A549 (cell line): Measurements from ENCODE around the gene DCHS2. TPM values are rescaled to one million over a fixed set of nuclear protein-coding genes. Genes with fewer than 3 reads are reported as not detected.

Source experiments
- ATAC-seq, 2 experiments: fragments of 200-7000 bp in 1 of 2; fragments of >200 bp in 1 of 2; cut with Nextera tagmentation in 1 of 2; cut with Tn5 transposase in 1 of 2; 3 replicates each; pipeline versions ENCODE4 v1.8.0 to v1.9.1; 2018 to 2020; ENCODE audit warnings: mild to moderate bottlenecking in 1 of 2, moderate library complexity in 1 of 2
- CTCF ChIA-PET: fragments of 300-600 bp; sonication (Branson Sonifier 250); formaldehyde crosslinking; extraction: SDS; loops from one replicate; lab custom pipeline; 2021; ENCODE audit warnings: antibody characterized with exemption, inconsistent platforms; lab: Yijun Ruan, JAX
- POLR2A ChIA-PET: fragments of 350-600 bp; formaldehyde crosslinking; extraction: SDS; loops from one replicate; lab custom pipeline; 2021; ENCODE audit warnings: antibody characterized with exemption, inconsistent platforms; lab: Yijun Ruan, JAX
- DNase-seq, 2 experiments: peaks; one replicate each; pipeline versions ENCODE4 v3.0.0 to v3.0.0-alpha.2; 2011 to 2016; ENCODE audit warnings: low read depth in 1 of 2, low spot score in 1 of 2
- FAIRE-seq: peaks from 2 replicates; lab custom pipeline; 2011; peaks lifted over from hg19 to GRCh38; lab: Jason Lieb, UNC
- H3K27ac ChIP-seq, 2 experiments: fragments of >200 bp; sonication (Bioruptor Twin); formaldehyde crosslinking; 3 replicates each; pipeline ENCODE4 v1.5.1; 2016 to 2017
- H3K4me1 ChIP-seq: fragments of >200 bp; sonication (Bioruptor Twin); formaldehyde crosslinking; 3 replicates; pipeline ENCODE4 v1.6.1; 2016
- H3K4me2 ChIP-seq: fragments of >200 bp; sonication (Bioruptor Twin); formaldehyde crosslinking; 3 replicates; pipeline ENCODE4 v1.6.1; 2016
- H3K4me3 ChIP-seq: fragments of >200 bp; sonication (Bioruptor Twin); formaldehyde crosslinking; 3 replicates; pipeline ENCODE4 v1.5.1; 2016
- H3K9me3 ChIP-seq: fragments of >200 bp; sonication (Bioruptor Twin); formaldehyde crosslinking; 3 replicates; pipeline ENCODE4 v1.6.1; 2016
- CBX8 ChIP-seq: fragments of 200-600 bp; sonication (generic); IDR thresholded peaks from 2 replicates; pipeline ENCODE4 v1.6.1; 2016
- CEBPB ChIP-seq, 2 experiments: fragments of >200 bp in 1 of 2; sonication (Bioruptor Twin) in 1 of 2; formaldehyde crosslinking in 1 of 2; IDR thresholded peaks; 2 replicates each; pipeline ENCODE4 v1.6.1; 2012 to 2016
- CHD2 ChIP-seq: fragments of 150-350 bp; IDR thresholded peaks from 2 replicates; pipeline ENCODE4 v1.6.1; 2014; ENCODE audit warnings: low read length; ENCODE audit not compliant: partially characterized antibody
- CHD4 ChIP-seq: fragments of 200-600 bp; sonication (generic); IDR thresholded peaks from 2 replicates; pipeline ENCODE4 v1.6.1; 2016; ENCODE audit warnings: antibody characterized with exemption, mild to moderate bottlenecking, borderline replicate concordance
- EHF ChIP-seq: fragments of 250-450 bp; sonication (Bioruptor Pico); IDR thresholded peaks from 2 replicates; pipeline ENCODE4 v1.5.0; 2020; ENCODE audit warnings: mild to moderate bottlenecking
- EHMT2 ChIP-seq: fragments of 200-600 bp; sonication (generic); IDR thresholded peaks from 2 replicates; pipeline ENCODE4 v1.6.1; 2016; ENCODE audit warnings: antibody characterized with exemption, low read depth, mild to moderate bottlenecking, moderate library complexity
- FOSB ChIP-seq: fragments of 250-450 bp; sonication (Bioruptor Pico); IDR thresholded peaks from 2 replicates; pipeline ENCODE4 v1.5.0; 2020; ENCODE audit warnings: mild to moderate bottlenecking, moderate library complexity
- FOSL2 ChIP-seq, 2 experiments: fragments of 450-650 bp in 1 of 2; fragments of >200 bp in 1 of 2; sonication (Bioruptor Twin) in 1 of 2; formaldehyde crosslinking; IDR thresholded peaks; 2 replicates each; pipeline versions ENCODE4 v1.5.0 to v1.6.1; 2016 to 2020; ENCODE audit warnings: mild to moderate bottlenecking in 1 of 2, moderate library complexity in 1 of 2
- HDAC2 ChIP-seq: fragments of 200-600 bp; sonication (generic); IDR thresholded peaks from 2 replicates; pipeline ENCODE4 v1.6.1; 2016
- HEYL ChIP-seq: fragments of 250-450 bp; sonication (Bioruptor Pico); IDR thresholded peaks from 2 replicates; pipeline ENCODE4 v1.8.0; 2021; ENCODE audit warnings: mild to moderate bottlenecking, moderate library complexity
- HOXA7 ChIP-seq: fragments of 250-450 bp; sonication (Bioruptor Pico); IDR thresholded peaks from 2 replicates; pipeline ENCODE4 v1.5.0; 2020; ENCODE audit warnings: mild to moderate bottlenecking, moderate library complexity
- JUN ChIP-seq, 2 experiments: fragments of >200 bp; sonication (Bioruptor Twin); formaldehyde crosslinking; IDR thresholded peaks; 2 replicates in 1 of 2; 3 replicates in 1 of 2; pipeline ENCODE4 v1.6.1; 2016 to 2017
- MAFK ChIP-seq: fragments of 450-650 bp; IDR thresholded peaks from 2 replicates; pipeline ENCODE4 v1.6.1; 2014; ENCODE audit not compliant: partially characterized antibody
- MAZ ChIP-seq: fragments of 150-350 bp; IDR thresholded peaks from 2 replicates; pipeline ENCODE4 v1.6.1; 2014; ENCODE audit warnings: antibody characterized with exemption, low read depth, low read length, borderline replicate concordance
- NFE2L2 ChIP-seq: fragments of 150-350 bp; conservative IDR thresholded peaks from 2 replicates; pipeline ENCODE4 v1.6.1; 2014; ENCODE audit warnings: low read length
- NPAS2 ChIP-seq: fragments of 250-450 bp; sonication (Bioruptor Pico); IDR thresholded peaks from 2 replicates; pipeline ENCODE4 v1.8.0; 2022; ENCODE audit warnings: mild to moderate bottlenecking, moderate library complexity, borderline replicate concordance
- PBX3 ChIP-seq: IDR thresholded peaks from 2 replicates; pipeline ENCODE4 v1.6.1; 2012
- PHF8 ChIP-seq: fragments of 200-600 bp; sonication (generic); IDR thresholded peaks from 2 replicates; pipeline ENCODE4 v1.6.1; 2016; ENCODE audit warnings: low read depth, mild to moderate bottlenecking, antibody characterized with exemption, moderate library complexity, borderline replicate concordance
- POLR2AphosphoS2 ChIP-seq: conservative IDR thresholded peaks from 2 replicates; pipeline ENCODE4 v1.6.1; 2012; ENCODE audit warnings: low read length, improper control_type of control experiment, inconsistent platforms
- RAD21 ChIP-seq, 2 experiments: fragments of >200 bp in 1 of 2; sonication (Bioruptor Twin) in 1 of 2; formaldehyde crosslinking in 1 of 2; IDR thresholded peaks in 1 of 2; conservative IDR thresholded peaks in 1 of 2; 2 replicates in 1 of 2; 3 replicates in 1 of 2; pipeline ENCODE4 v1.6.1; 2012 to 2018; ENCODE audit warnings: inconsistent platforms in 1 of 2
- RNF2 ChIP-seq: fragments of 200-600 bp; sonication (generic); IDR thresholded peaks from 2 replicates; pipeline ENCODE4 v1.6.1; 2016; ENCODE audit warnings: low read depth, mild to moderate bottlenecking, antibody characterized with exemption, moderate library complexity, borderline replicate concordance
- SMC3 ChIP-seq: fragments of >200 bp; sonication (Bioruptor Twin); formaldehyde crosslinking; IDR thresholded peaks from 3 replicates; pipeline ENCODE4 v1.6.1; 2018; ENCODE audit warnings: inconsistent platforms
- SREBF2 ChIP-seq: fragments of 450-650 bp; IDR thresholded peaks from 2 replicates; pipeline ENCODE4 v1.6.1; 2014; ENCODE audit warnings: mild to moderate bottlenecking, moderate library complexity
- TP53 ChIP-seq: fragments of 250-450 bp; sonication (Bioruptor Pico); IDR thresholded peaks from 2 replicates; pipeline ENCODE4 v1.5.0; 2021; ENCODE audit warnings: mild to moderate bottlenecking, moderate library complexity
- ZC3H11A ChIP-seq: fragments of 450-650 bp; IDR thresholded peaks from 2 replicates; pipeline ENCODE4 v1.6.1; 2014; ENCODE audit warnings: antibody characterized with exemption, mild to moderate bottlenecking
- ZFP36 ChIP-seq: fragments of 450-650 bp; IDR thresholded peaks from 2 replicates; pipeline ENCODE4 v1.6.1; 2014; ENCODE audit warnings: borderline replicate concordance; ENCODE audit not compliant: partially characterized antibody
- ZNF302 ChIP-seq: fragments of 250-450 bp; sonication (Bioruptor Pico); IDR thresholded peaks from 2 replicates; pipeline ENCODE4 v1.9.0; 2021; ENCODE audit warnings: inconsistent platforms, mild to moderate bottlenecking, moderate library complexity
- WGBS: methylation state at CpG from one replicate; pipeline ENCODE4 v1.1.6; 2017; ENCODE audit errors: missing lambda C conversion rate; 5-methylcytosine and 5-hydroxymethylcytosine counted together
- polyA plus RNA-seq, 4 experiments: library from polyadenylated mRNA; depleted of rRNA in 3 of 4; stranded (reverse); fragments of >200 nt; fragmentation: RNase III in 1 of 4; extraction: RNeasy Plus Mini Kit Qiagen cat#74134 plus additional on column Dnase treatment in 1 of 4; gene quantifications; 2 replicates in 3 of 4; 3 replicates in 1 of 4; pipeline ENCODE4 v1.2.3, GENCODE V29; 2011 to 2017
- TF ChIP-seq, protein P1 (sequence below): fragments of 250-450 bp; sonication (Bioruptor Pico); IDR thresholded peaks from 2 replicates; pipeline ENCODE4 v1.5.0; 2020; ENCODE audit warnings: low read depth, mild to moderate bottlenecking, moderate library complexity
- TF ChIP-seq, protein P2 (sequence below): fragments of >200 bp; sonication (Bioruptor Twin); formaldehyde crosslinking; IDR thresholded peaks from 3 replicates; pipeline ENCODE4 v1.6.1; 2016
- TF ChIP-seq, protein P3 (sequence below): fragments of 450-650 bp; IDR thresholded peaks from 2 replicates; pipeline ENCODE4 v1.6.1; 2014; ENCODE audit warnings: antibody characterized with exemption

The DCHS2 gene
- polyA plus RNA-seq, 2 of the 4 experiments (the other 2 are of a cell fraction): 0.06 TPM; not detected in 1

GRCh38 chr4:154476232-154476631 is 15.4 kb downstream of the DCHS2 start:
- H3K4me3 ChIP-seq: no peak overlapping the region
- H3K27ac ChIP-seq: no peak overlapping the region
- 0% methylated on average over 1 of the region's 1 CpG for WGBS
- DNase-seq: no peak
- TF ChIP-seq PBX3 (no peak), ZNF302 (CRISPR knock-in tag) (no peak), SREBF2 (no peak), CHD4 (no peak), PHF8 (no peak), POLR2AphosphoS2 (no peak), EHMT2 (no peak), SMC3 (no peak), ZFP36 (no peak), HOXA7 (no peak), ZC3H11A (no peak), TP53 (CRISPR knock-in tag) (no peak), MAFK (no peak), HDAC2 (no peak), CHD2 (no peak), CEBPB (IDR thresholded peaks at IDR 0.05) (no peak)
- TF ChIP-seq, protein P1, sequence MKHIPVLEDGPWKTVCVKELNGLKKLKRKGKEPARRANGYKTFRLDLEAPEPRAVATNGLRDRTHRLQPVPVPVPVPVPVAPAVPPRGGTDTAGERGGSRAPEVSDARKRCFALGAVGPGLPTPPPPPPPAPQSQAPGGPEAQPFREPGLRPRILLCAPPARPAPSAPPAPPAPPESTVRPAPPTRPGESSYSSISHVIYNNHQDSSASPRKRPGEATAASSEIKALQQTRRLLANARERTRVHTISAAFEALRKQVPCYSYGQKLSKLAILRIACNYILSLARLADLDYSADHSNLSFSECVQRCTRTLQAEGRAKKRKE (CRISPR knock-in tag): no peak
- ChIA-PET CTCF (no interaction called here), POLR2A (no interaction called here)
- no peak for ATAC-seq
- H3K4me1 ChIP-seq: no peaks in the 10 kb centered on the region
- H3K9me3 ChIP-seq: no peaks in the 10 kb centered on the region
- H3K4me2 ChIP-seq: no peak overlapping the region
- no peak for FAIRE-seq

GRCh38 chr4:154475820-154476219 is 15.8 kb downstream of the DCHS2 start:
- DNase-seq (no peak), FAIRE-seq (no peak), ATAC-seq (no peak)
- no peak overlapping the region for H3K4me3 ChIP-seq
- POLR2A ChIA-PET: no interaction called here
- TF ChIP-seq, protein P2, sequence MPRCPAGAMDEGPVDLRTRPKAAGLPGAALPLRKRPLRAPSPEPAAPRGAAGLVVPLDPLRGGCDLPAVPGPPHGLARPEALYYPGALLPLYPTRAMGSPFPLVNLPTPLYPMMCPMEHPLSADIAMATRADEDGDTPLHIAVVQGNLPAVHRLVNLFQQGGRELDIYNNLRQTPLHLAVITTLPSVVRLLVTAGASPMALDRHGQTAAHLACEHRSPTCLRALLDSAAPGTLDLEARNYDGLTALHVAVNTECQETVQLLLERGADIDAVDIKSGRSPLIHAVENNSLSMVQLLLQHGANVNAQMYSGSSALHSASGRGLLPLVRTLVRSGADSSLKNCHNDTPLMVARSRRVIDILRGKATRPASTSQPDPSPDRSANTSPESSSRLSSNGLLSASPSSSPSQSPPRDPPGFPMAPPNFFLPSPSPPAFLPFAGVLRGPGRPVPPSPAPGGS: no peak
- no peak for TF ChIP-seq ZFP36
- TF ChIP-seq TP53 (CRISPR knock-in tag): no peak
- TF ChIP-seq HOXA7: no peak
- TF ChIP-seq ZC3H11A: no peak
- TF ChIP-seq EHF (CRISPR knock-in tag): no peak
- TF ChIP-seq ZNF302 (CRISPR knock-in tag): no peak
- TF ChIP-seq, all 56 proteins: peak for 0
- H3K4me2 ChIP-seq: no peak overlapping the region
- CTCF ChIA-PET: interaction anchor here (0.6 kb wide), 1 partner anchor 38 kb away, joined by 3 read pairs; no protein-coding TSS in a partner anchor
- H3K4me1 ChIP-seq: no peaks in the 10 kb centered on the region
- H3K27ac ChIP-seq: no peak overlapping the region
- WGBS: 5% methylated on average over 1 of the region's 1 CpG
- no peaks in the 10 kb centered on the region for H3K9me3 ChIP-seq

- TF ChIP-seq, protein P3, sequence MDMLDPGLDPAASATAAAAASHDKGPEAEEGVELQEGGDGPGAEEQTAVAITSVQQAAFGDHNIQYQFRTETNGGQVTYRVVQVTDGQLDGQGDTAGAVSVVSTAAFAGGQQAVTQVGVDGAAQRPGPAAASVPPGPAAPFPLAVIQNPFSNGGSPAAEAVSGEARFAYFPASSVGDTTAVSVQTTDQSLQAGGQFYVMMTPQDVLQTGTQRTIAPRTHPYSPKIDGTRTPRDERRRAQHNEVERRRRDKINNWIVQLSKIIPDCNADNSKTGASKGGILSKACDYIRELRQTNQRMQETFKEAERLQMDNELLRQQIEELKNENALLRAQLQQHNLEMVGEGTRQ: no peak
- no peak for TF ChIP-seq RNF2
- no peak for TF ChIP-seq HOXA7
- TF ChIP-seq POLR2AphosphoS2: no peak
- no peak for TF ChIP-seq PHF8
- no peak for TF ChIP-seq CEBPB (IDR thresholded peaks at IDR 0.05)
- TF ChIP-seq, protein P1 (CRISPR knock-in tag): no peak
- TF ChIP-seq FOSL2 (IDR thresholded peaks at IDR 0.05): no peak
- no peak for TF ChIP-seq FOSL2 (CRISPR knock-in tag; IDR thresholded peaks at IDR 0.05)
- TF ChIP-seq FOSB (CRISPR knock-in tag): no peak
- TF ChIP-seq MAZ: no peak
- TF ChIP-seq NFE2L2: no peak
- no peak for TF ChIP-seq SREBF2
- no peak for TF ChIP-seq CBX8
- no peak for TF ChIP-seq NPAS2 (CRISPR knock-in tag)
- TF ChIP-seq SMC3: no peak
- no peak for TF ChIP-seq RAD21 (conservative IDR thresholded peaks at IDR 0.05 in 1 of 2, IDR thresholded peaks at IDR 0.05 in 1 of 2)
- TF ChIP-seq JUN (IDR thresholded peaks at IDR 0.05): no peak
- TF ChIP-seq HEYL (CRISPR knock-in tag): no peak
Measured at GRCh38 chr4:154473497-154473896, 18.1 kb downstream of the DCHS2 start.

More at GRCh38 chr4:154473497-154473896, 18.1 kb downstream of the DCHS2 start:
- ATAC-seq: no peak
- Histone ChIP-seq H3K4me3 (no peak overlapping the region), H3K27ac (no peak overlapping the region), H3K9me3 (no peaks in the 10 kb centered on the region), H3K4me2 (no peak overlapping the region), H3K4me1 (no peaks in the 10 kb centered on the region)
- POLR2A ChIA-PET: no interaction called here
- CTCF ChIA-PET: no interaction called here
- DNase-seq: no peak
- FAIRE-seq: no peak
- WGBS: 54% methylated on average over 6 of the region's 6 CpGs
